Mesendoderm (in vitro differentiated cells): ENCODE measurements around the gene LGR6.

ENCODE experiments used
- DNase-seq: peaks from one replicate; pipeline ENCODE4 v3.0.0; 2013
- H2AK5ac ChIP-seq: 2 replicates; pipeline ENCODE4 v1.6.1; 2013; ENCODE audit warnings: low read length, inconsistent platforms
- H2BK120ac ChIP-seq: 2 replicates; pipeline ENCODE4 v1.6.1; 2013; ENCODE audit warnings: low read depth, mild to moderate bottlenecking, low read length, moderate library complexity, mixed read lengths
- H2BK15ac ChIP-seq: replicated peaks from 2 replicates; pipeline ENCODE4 v1.6.1; 2013; ENCODE audit warnings: low read depth, mild to moderate bottlenecking, moderate library complexity
- H2BK5ac ChIP-seq: 2 replicates; pipeline ENCODE4 v1.6.1; 2013; ENCODE audit warnings: low read length, inconsistent platforms
- H3K18ac ChIP-seq: 2 replicates; pipeline ENCODE4 v1.6.1; 2013; ENCODE audit warnings: mild to moderate bottlenecking, low read length, mixed read lengths
- H3K23ac ChIP-seq: one replicate; pipeline ENCODE4 v1.6.1; 2013; ENCODE audit warnings: low read length
- H3K27ac ChIP-seq: 2 replicates; pipeline ENCODE4 v1.5.1; 2013; ENCODE audit warnings: low read depth, mild to moderate bottlenecking, inconsistent platforms, low read length, moderate library complexity
- H3K27me3 ChIP-seq: 2 replicates; pipeline ENCODE4 v1.6.1; 2013; ENCODE audit warnings: low read length, control low read depth, mild to moderate bottlenecking, inconsistent platforms; ENCODE audit not compliant: insufficient read depth, poor library complexity
- H3K36me3 ChIP-seq: 2 replicates; pipeline ENCODE4 v1.6.1; 2013; ENCODE audit warnings: low read length, inconsistent platforms; ENCODE audit not compliant: control insufficient read depth, insufficient read depth
- H3K4ac ChIP-seq: one replicate; pipeline ENCODE4 v1.6.1; 2013; ENCODE audit warnings: low read depth, mild to moderate bottlenecking, low read length, moderate library complexity
- H3K4me1 ChIP-seq: 2 replicates; pipeline ENCODE4 v1.6.1; 2013; ENCODE audit warnings: low read depth, low read length, inconsistent platforms; ENCODE audit not compliant: control insufficient read depth
- H3K4me2 ChIP-seq: 2 replicates; pipeline ENCODE4 v1.6.1; 2013; ENCODE audit warnings: low read length
- H3K4me3 ChIP-seq: 2 replicates; pipeline ENCODE4 v1.5.1; 2013; ENCODE audit warnings: mild to moderate bottlenecking, low read length
- H3K56ac ChIP-seq: one replicate; pipeline ENCODE4 v1.6.1; 2013; ENCODE audit warnings: low read length
- H3K79me1 ChIP-seq: 2 replicates; pipeline ENCODE4 v1.6.1; 2013; ENCODE audit warnings: low read length, inconsistent platforms
- H3K79me2 ChIP-seq: 2 replicates; pipeline ENCODE4 v1.6.1; 2013; ENCODE audit warnings: mild to moderate bottlenecking, low read length; ENCODE audit not compliant: control insufficient read depth, insufficient read depth
- H3K9ac ChIP-seq: 2 replicates; pipeline ENCODE4 v1.6.1; 2013; ENCODE audit warnings: low read length, inconsistent platforms
- H4K5ac ChIP-seq: one replicate; pipeline ENCODE4 v1.6.1; 2013; ENCODE audit warnings: low read length
- H4K8ac ChIP-seq: one replicate; pipeline ENCODE4 v1.6.1; 2013; ENCODE audit warnings: low read depth, mild to moderate bottlenecking, control low read depth, low read length, moderate library complexity
- WGBS: extraction: QIAGEN DNeasy Blood & Tissue Kit; methylation state at CpG from one replicate; pipeline ENCODE4 v1.1.7; 2013; ENCODE audit warnings: low lambda C conversion rate, missing lambda C conversion rate; ENCODE audit not compliant: insufficient coverage; ENCODE audit errors: extremely low coverage; 5-methylcytosine and 5-hydroxymethylcytosine counted together

LGR6 gene

DNA sequence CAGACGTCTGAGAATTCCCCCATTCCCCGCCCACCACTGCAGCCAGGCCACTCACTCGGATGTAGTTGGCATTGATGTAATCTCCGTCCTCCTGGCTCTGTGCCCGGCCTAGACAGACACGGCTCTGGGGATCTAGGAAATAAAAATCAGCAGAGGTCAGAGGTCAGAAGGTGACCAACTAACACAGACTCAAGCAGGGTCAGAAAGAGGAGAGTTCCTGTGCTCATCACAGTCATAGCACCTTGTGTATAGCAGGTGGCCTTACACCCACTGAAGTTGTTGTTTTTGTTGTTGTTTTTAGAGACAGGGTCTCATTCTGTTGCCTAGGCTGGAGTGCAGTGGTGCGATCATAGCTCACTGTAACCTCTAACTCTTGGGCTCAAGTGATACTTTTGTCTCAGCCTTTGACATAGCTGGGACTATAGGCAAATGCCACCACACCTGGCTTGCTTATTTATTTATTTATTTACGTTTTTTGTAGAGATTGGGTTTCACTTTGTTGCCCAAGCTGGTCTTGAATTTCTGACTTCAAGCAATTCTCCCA, 38.0 kb upstream of the LGR6 start:
- H2BK15ac ChIP-seq = no peak overlapping the region
- no peak overlapping the region for H3K4me3 ChIP-seq
- no peak overlapping the region for H3K27ac ChIP-seq

DNA sequence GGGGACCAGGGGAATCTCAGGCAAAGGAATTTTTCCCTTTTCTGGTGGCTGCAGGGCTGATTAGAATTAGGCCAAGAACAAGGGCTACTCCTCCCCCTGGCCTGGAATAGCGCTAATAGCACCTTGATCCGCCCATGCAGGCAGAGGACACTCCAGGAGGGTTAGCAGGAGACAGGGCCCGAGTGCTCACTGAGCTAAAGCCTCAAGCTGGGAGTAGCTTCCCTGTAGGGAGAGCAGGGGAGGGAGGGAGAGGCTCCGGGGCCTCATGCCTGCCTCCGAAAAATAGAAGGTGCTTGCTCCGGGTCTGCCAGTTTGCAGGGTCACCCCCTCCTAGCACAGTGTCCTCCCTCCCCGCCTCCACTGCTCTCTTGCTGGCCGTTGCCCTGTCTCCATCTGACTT, 37.0 kb upstream of the LGR6 start:
- WGBS = no CpG with 5 or more reads among the region's 8 CpGs
- Histone ChIP-seq H3K36me3 (no peaks in the 10 kb centered on the region), H3K9ac (no peak overlapping the region), H3K4me2 (no peak overlapping the region), H2BK5ac (no peak overlapping the region), H2BK15ac (no peak overlapping the region), H3K23ac (no peak overlapping the region), H3K4me1 (peaks cover 14% of the 10 kb centered on the region), H3K4ac (no peak overlapping the region), H3K18ac (no peak overlapping the region), H2BK120ac (no peak overlapping the region), H4K8ac (no peak overlapping the region), H3K27ac (no peak overlapping the region), H2AK5ac (no peak overlapping the region), H3K79me2 (no peaks in the 10 kb centered on the region), H3K4me3 (no peak overlapping the region), H3K56ac (no peak overlapping the region), H3K27me3 (no peaks in the 10 kb centered on the region), H4K5ac (no peak overlapping the region), H3K79me1 (no peaks in the 10 kb centered on the region)
- DNase-seq = no peak

More for the DNA sequence above, 38.0 kb upstream of the LGR6 start:
- Histone ChIP-seq H3K79me1 (no peaks in the 10 kb centered on the region), H3K23ac (no peak overlapping the region), H3K9ac (no peak overlapping the region), H4K8ac (no peak overlapping the region), H4K5ac (no peak overlapping the region), H3K27me3 (no peaks in the 10 kb centered on the region), H3K4ac (no peak overlapping the region), H3K56ac (no peak overlapping the region), H3K4me2 (no peak overlapping the region), H2BK120ac (no peak overlapping the region), H3K36me3 (no peaks in the 10 kb centered on the region), H2AK5ac (no peak overlapping the region), H2BK5ac (no peak overlapping the region), H3K18ac (no peak overlapping the region), H3K79me2 (no peaks in the 10 kb centered on the region), H3K4me1 (peaks cover 12% of the 10 kb centered on the region)
- WGBS = no CpG with 5 or more reads among the region's 8 CpGs
- DNase-seq = no peak

DNA sequence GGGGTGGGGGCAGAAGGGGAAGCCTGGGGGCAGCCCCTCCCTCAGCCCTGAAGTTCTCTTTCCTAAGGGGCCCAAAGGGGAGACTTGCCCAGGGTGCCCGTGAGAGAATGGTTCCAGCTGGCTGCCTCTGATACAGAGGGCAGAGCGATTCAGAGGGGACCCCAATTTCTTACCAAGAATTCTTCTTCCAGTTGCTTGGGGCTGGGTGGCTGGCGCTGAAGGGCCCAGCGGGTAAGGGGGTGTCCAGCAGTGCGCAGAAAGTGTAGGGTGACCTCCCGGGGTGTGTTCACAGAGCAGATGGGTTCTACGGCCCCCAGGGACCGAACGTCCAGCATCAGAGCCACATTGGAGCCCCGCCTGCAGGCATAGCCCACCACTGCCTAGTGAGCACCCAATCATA, 35.7 kb upstream of the LGR6 start:
- DNase-seq = no peak
- Histone ChIP-seq H2BK15ac (no peak overlapping the region), H3K23ac (no peak overlapping the region), H3K79me1 (no peaks in the 10 kb centered on the region), H3K56ac (no peak overlapping the region), H3K18ac (no peak overlapping the region), H3K79me2 (no peaks in the 10 kb centered on the region), H3K4me3 (no peak overlapping the region), H2AK5ac (no peak overlapping the region), H3K9ac (no peak overlapping the region), H3K27me3 (no peaks in the 10 kb centered on the region), H4K5ac (no peak overlapping the region), H3K4me2 (no peak overlapping the region), H3K4me1 (peaks cover 24% of the 10 kb centered on the region), H2BK120ac (no peak overlapping the region), H3K27ac (no peak overlapping the region), H2BK5ac (no peak overlapping the region), H4K8ac (no peak overlapping the region), H3K36me3 (no peaks in the 10 kb centered on the region), H3K4ac (no peak overlapping the region)
- no CpG with 5 or more reads among the region's 10 CpGs for WGBS

DNA sequence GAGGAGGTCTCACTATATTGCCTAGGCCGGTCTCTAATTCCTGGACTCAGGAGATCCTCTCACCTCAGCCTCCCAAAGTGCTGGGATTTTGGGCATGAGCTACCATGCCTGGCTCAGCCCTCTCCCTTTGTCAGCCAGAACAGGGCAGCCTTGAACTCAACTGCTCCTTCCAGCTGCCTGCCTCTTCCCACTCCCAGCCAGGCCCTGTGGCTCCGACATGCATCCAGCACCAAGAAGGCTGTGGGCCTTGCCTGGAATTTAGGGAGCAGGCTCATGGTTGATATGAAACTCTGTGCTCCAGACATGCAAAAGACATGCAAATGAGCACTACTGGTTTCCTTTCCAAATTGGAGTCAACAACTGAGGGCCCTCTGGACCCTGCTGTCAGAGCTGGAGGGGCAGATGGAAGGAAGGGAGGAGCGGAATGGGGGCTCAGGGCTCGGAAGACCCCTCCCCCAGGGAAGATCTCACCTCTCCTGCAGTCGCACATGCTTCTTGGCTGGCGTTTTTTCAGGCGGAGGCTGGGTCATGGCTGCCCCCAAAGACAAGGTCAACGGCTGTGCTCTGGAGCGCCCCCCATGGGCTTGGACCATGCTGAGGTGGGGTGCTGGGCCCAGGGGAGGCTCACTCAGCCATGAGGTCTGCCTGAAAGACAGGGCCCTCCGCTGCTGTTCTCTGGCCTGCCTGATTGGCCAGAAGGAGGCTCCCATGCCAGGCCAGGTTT, 34.6 kb upstream of the LGR6 start:
- Histone ChIP-seq H3K9ac (no peak overlapping the region), H2BK5ac (peak overlapping the region; percentile 40), H2BK120ac (no peak overlapping the region), H4K5ac (no peak overlapping the region), H3K56ac (peak overlapping the region; percentile 80), H3K36me3 (no peaks in the 10 kb centered on the region), H3K4me2 (no peak overlapping the region), H3K79me1 (no peaks in the 10 kb centered on the region), H3K4me3 (no peak overlapping the region), H3K27me3 (no peaks in the 10 kb centered on the region), H3K4ac (no peak overlapping the region), H4K8ac (no peak overlapping the region), H3K79me2 (no peaks in the 10 kb centered on the region), H3K4me1 (peaks cover 26% of the 10 kb centered on the region), H3K27ac (no peak overlapping the region), H3K18ac (no peak overlapping the region), H3K23ac (no peak overlapping the region), H2BK15ac (no peak overlapping the region), H2AK5ac (peak overlapping the region; percentile 12)
- no peak for DNase-seq
- no CpG with 5 or more reads among the region's 10 CpGs for WGBS

DNA sequence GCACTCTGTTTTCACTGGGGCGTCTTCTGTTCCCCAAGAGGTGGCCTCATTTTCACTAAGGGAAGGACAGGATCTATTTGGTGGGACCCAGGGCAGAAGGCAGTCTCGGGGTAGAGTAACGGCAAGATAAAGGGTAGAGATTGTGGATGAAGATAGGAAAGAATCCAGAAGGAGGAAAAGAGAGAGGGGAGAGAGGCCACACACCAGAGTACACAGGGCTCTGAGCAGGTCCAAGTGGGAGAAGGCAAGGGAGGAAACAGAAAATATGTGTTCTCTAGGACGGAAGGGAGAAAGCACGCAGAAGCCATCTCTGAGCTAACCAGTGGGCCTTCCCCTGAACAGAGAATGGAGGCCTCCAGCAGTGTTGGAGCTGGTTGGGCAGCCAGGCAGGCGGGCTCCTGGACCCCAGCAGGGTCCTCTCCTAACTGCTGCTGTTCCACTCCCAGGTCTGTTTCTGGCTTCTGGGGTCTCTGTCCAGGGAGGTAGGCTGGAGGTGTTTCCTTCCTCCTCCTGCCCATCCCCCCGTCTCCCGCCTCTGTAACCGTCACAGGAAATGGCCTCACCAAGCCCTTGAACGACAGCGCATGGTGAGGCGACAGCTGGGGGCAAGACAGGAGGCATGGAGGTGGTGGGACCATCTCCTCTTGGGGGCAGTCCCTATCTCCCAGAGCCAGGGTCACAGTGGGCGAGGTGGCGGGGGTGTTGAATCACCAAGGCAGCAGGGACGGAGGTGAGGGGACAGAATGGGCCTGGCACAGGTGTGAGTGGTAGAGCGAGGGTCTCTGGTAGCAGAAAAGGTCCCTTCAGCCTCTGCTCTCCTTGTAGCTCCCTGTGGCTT, 33.8 kb upstream of the LGR6 start:
- Histone ChIP-seq H4K5ac (no peak overlapping the region), H3K36me3 (no peaks in the 10 kb centered on the region), H3K79me2 (no peaks in the 10 kb centered on the region), H3K18ac (peak overlapping the region; percentile 4), H3K9ac (no peak overlapping the region), H3K27me3 (no peaks in the 10 kb centered on the region), H3K4ac (no peak overlapping the region), H3K4me2 (no peak overlapping the region), H3K56ac (peak overlapping the region; percentile 80), H3K23ac (no peak overlapping the region), H2BK15ac (no peak overlapping the region), H4K8ac (no peak overlapping the region), H3K4me3 (no peak overlapping the region), H2AK5ac (peak overlapping the region; percentile 56), H3K4me1 (peaks cover 26% of the 10 kb centered on the region), H3K79me1 (no peaks in the 10 kb centered on the region), H2BK5ac (peak overlapping the region; percentile 40), H2BK120ac (no peak overlapping the region), H3K27ac (no peak overlapping the region)
- no peak for DNase-seq
- no CpG with 5 or more reads among the region's 16 CpGs for WGBS
